Fibroblast of lung (primary cell): ENCODE measurements around the gene CEP19.
"Not testable (repeated sequence)": the region's sequence is repeated elsewhere in the genome, so short reads cannot be mapped to it uniquely, and the experiment has no call there.

ENCODE experiments used
- EZH2 ChIP-seq: IDR thresholded peaks from 2 replicates; pipeline ENCODE4 v1.5.1; 2012; ENCODE audit warnings: low read length, control low read depth, mild to moderate bottlenecking; ENCODE audit errors: missing control alignments
- TF ChIP-seq, protein P1 (sequence below), 2 donors: IDR thresholded peaks in 1 of 2; conservative IDR thresholded peaks in 1 of 2; 1 replicate in 1 of 2; 2 replicates in 1 of 2; pipeline ENCODE4 v1.5.1; 2011 to 2012; ENCODE audit warnings: low read length in 2 of 2, control low read depth in 1 of 2, inconsistent platforms in 1 of 2, low read depth in 1 of 2, mild to moderate bottlenecking in 1 of 2

DNA sequence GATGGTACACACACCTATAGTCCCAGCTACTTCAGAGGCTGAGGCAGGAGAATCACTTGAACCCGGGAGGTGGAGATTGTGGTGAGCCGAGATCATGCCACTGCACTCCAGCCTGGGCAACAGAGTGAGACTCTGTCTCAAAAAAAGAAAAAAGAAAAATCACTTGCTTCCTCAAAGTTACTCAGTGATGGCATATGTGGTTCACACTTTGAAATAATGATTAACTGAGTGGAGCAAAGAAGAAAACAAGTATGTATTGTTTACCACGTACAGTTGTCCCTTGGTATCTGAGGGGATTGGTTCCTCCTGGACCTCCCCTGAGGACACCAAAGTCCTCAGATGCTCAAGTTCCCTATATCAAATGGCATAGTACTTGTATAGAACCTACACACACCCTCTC, 5.1 kb upstream of the CEP19 start:
- TF ChIP-seq, protein P1, sequence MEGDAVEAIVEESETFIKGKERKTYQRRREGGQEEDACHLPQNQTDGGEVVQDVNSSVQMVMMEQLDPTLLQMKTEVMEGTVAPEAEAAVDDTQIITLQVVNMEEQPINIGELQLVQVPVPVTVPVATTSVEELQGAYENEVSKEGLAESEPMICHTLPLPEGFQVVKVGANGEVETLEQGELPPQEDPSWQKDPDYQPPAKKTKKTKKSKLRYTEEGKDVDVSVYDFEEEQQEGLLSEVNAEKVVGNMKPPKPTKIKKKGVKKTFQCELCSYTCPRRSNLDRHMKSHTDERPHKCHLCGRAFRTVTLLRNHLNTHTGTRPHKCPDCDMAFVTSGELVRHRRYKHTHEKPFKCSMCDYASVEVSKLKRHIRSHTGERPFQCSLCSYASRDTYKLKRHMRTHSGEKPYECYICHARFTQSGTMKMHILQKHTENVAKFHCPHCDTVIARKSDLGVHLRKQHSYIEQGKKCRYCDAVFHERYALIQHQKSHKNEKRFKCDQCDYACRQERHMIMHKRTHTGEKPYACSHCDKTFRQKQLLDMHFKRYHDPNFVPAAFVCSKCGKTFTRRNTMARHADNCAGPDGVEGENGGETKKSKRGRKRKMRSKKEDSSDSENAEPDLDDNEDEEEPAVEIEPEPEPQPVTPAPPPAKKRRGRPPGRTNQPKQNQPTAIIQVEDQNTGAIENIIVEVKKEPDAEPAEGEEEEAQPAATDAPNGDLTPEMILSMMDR (conservative IDR thresholded peaks at IDR 0.05 in 1 of 2, IDR thresholded peaks at IDR 0.05 in 1 of 2; ENCODE audit: low read depth in 1 of 2, low read length in 2 of 2) = not testable (repeated sequence)
- TF ChIP-seq EZH2 = not testable (repeated sequence)
